GOT3 (cell line): Measurements from ENCODE around the gene CMC2.

Experiments
- DNase-seq: peaks from one replicate; lab custom pipeline; 2025; ENCODE audit warnings: mixed read lengths; lab: John Stamatoyannopoulos, UW

CMC2 gene

GRCh38 chr16:81006813-81007695, at the start of gene CMC2, which contains the start of gene CENPN:
CMC2 (minus strand) TSS chr16:81006885; CDS start chr16:80997394, 9,491 bp downstream.
CENPN (plus strand) TSS chr16:81007214; CDS start chr16:81011940, 4,726 bp downstream.
- peak; percentile 91 for DNase-seq

GRCh38 chr16:81053761-81054160, 47.1 kb upstream of the CMC2 start:
- no peak for DNase-seq

GRCh38 chr16:81042821-81043220, 36.1 kb upstream of the CMC2 start:
- DNase-seq = no peak

GRCh38 chr16:81041696-81042095, 35.0 kb upstream of the CMC2 start:
- no peak for DNase-seq

- DNase-seq = no peak
Measured at GRCh38 chr16:81040842-81041241, 34.2 kb upstream of the CMC2 start.

GRCh38 chr16:81040131-81040530, 33.4 kb upstream of the CMC2 start:
- no peak for DNase-seq

GRCh38 chr16:81036751-81037350, 30.2 kb upstream of the CMC2 start:
- DNase-seq = no peak

- DNase-seq = no peak
Measured at GRCh38 chr16:81035975-81036750, 29.5 kb upstream of the CMC2 start.

- DNase-seq = peak; percentile 17
Measured at GRCh38 chr16:81035398-81035974, 28.8 kb upstream of the CMC2 start, which contains the start of gene ATMIN. ATMIN (plus strand) TSS chr16:81035842; CDS start chr16:81035871, 29 bp downstream.

- DNase-seq = no peak
Measured at GRCh38 chr16:81029930-81030604, 23.4 kb upstream of the CMC2 start.

GRCh38 chr16:81026429-81026828, 19.7 kb upstream of the CMC2 start:
- DNase-seq = no peak

GRCh38 chr16:81018496-81018895, 11.8 kb upstream of the CMC2 start:
- no peak for DNase-seq

GRCh38 chr16:81014672-81015071, 8.0 kb upstream of the CMC2 start:
- no peak for DNase-seq

GRCh38 chr16:81012974-81013373, 6.3 kb upstream of the CMC2 start:
- DNase-seq = no peak

- DNase-seq = no peak
Measured at GRCh38 chr16:81008505-81008789, 1.8 kb upstream of the CMC2 start.

GRCh38 chr16:81006211-81006812, 373 bp downstream of the CMC2 start:
- DNase-seq = no peak

- no peak for DNase-seq
Measured at GRCh38 chr16:81005610-81006161, 999 bp downstream of the CMC2 start.

- no peak for DNase-seq
Measured at GRCh38 chr16:81004646-81005353, 1.9 kb downstream of the CMC2 start.

- DNase-seq = no peak
Measured at GRCh38 chr16:81003610-81004460, 2.9 kb downstream of the CMC2 start.
